Dedifferentiated amniotic fluid mesenchymal stem cell (primary cell): ENCODE data around the gene CRB2.

ENCODE experiments used
- DNase-seq: peaks from one replicate; pipeline ENCODE4 v3.0.0-alpha.2; 2016; ENCODE audit errors: extremely low spot score

Gene CRB2

GRCh38 chr9:123402981-123403509, 47.0 kb downstream of the CRB2 start:
- no peak for DNase-seq

- no peak for DNase-seq
Observed at GRCh38 chr9:123406016-123406415, 50.0 kb downstream of the CRB2 start.

GRCh38 chr9:123406691-123407216, 50.8 kb downstream of the CRB2 start:
- DNase-seq, result no peak

GRCh38 chr9:123407217-123407851, 51.3 kb downstream of the CRB2 start:
- DNase-seq, result no peak

GRCh38 chr9:123408313-123409262, 52.6 kb downstream of the CRB2 start:
- no peak for DNase-seq

GRCh38 chr9:123410281-123410910, 54.4 kb downstream of the CRB2 start:
- no peak for DNase-seq

GRCh38 chr9:123411191-123411590, 55.2 kb downstream of the CRB2 start:
- DNase-seq, result no peak

- DNase-seq, result no peak
Observed at GRCh38 chr9:123411636-123412035, 55.6 kb downstream of the CRB2 start.

GRCh38 chr9:123412171-123412820, 56.3 kb downstream of the CRB2 start:
- DNase-seq, result no peak

GRCh38 chr9:123414204-123414603, 58.2 kb downstream of the CRB2 start:
- DNase-seq, result no peak

GRCh38 chr9:123414936-123415930, 59.2 kb downstream of the CRB2 start:
- no peak for DNase-seq

- DNase-seq, result no peak
Observed at GRCh38 chr9:123416176-123416575, 60.2 kb downstream of the CRB2 start.

GRCh38 chr9:123417289-123418051, 61.5 kb downstream of the CRB2 start:
- no peak for DNase-seq

GRCh38 chr9:123418052-123418430, 62.0 kb downstream of the CRB2 start:
- no peak for DNase-seq

GRCh38 chr9:123418506-123418905, 62.5 kb downstream of the CRB2 start:
- DNase-seq, result no peak

- no peak for DNase-seq
Observed at GRCh38 chr9:123419091-123419490, 63.1 kb downstream of the CRB2 start.

GRCh38 chr9:123419721-123420591, 64.0 kb downstream of the CRB2 start:
- DNase-seq, result no peak

GRCh38 chr9:123420592-123421111, 64.7 kb downstream of the CRB2 start:
- no peak for DNase-seq
